K562 (cell line): ENCODE measurements around the gene PPM1N. TPM values are rescaled to one million over a fixed set of nuclear protein-coding genes. Genes with fewer than 3 reads are reported as not detected.
A peak's percentile ranks its signal among the peaks of the same experiment; 100 is the strongest.

Experiments
- CBFA2T2 ChIP-seq: fragments of 450-650 bp; conservative IDR thresholded peaks from 2 replicates; pipeline ENCODE4 v1.6.1; 2017; ENCODE audit warnings: mild to moderate bottlenecking
- CC2D1A ChIP-seq: fragments of 450-650 bp; IDR thresholded peaks from 2 replicates; pipeline ENCODE4 v1.6.1; 2017; ENCODE audit warnings: mild to moderate bottlenecking
- CREM ChIP-seq: IDR thresholded peaks from 2 replicates; pipeline ENCODE4 v1.6.1; 2014; ENCODE audit warnings: antibody characterized with exemption, low read depth
- FIP1L1 ChIP-seq: fragments of 200-400 bp; formaldehyde crosslinking; IDR thresholded peaks from 2 replicates; pipeline ENCODE4 v1.6.1; 2018; ENCODE audit warnings: mild to moderate bottlenecking, low read depth, low read length; ENCODE audit not compliant: poor library complexity, severe bottlenecking
- FOXA3 ChIP-seq, 2 experiments: fragments of 450-650 bp in 1 of 2; sonication (generic) in 1 of 2; formaldehyde crosslinking; IDR thresholded peaks in 1 of 2; conservative IDR thresholded peaks in 1 of 2; 2 replicates each; pipeline versions ENCODE4 v1.4.0 to v1.8.0; 2020 to 2022; ENCODE audit warnings: mild to moderate bottlenecking in 2 of 2, missing genetic modification reagents in 1 of 2
- GTF2A2 ChIP-seq: IDR thresholded peaks from 2 replicates; pipeline ENCODE4 v1.6.1; 2016; ENCODE audit warnings: mild to moderate bottlenecking, missing genetic modification characterization, missing compliant biosample characterization
- HNRNPLL ChIP-seq: fragments of 200-400 bp; formaldehyde crosslinking; IDR thresholded peaks from 2 replicates; pipeline ENCODE4 v1.6.1; 2017; ENCODE audit warnings: low read length, low read depth, mild to moderate bottlenecking; ENCODE audit not compliant: poor library complexity, severe bottlenecking
- JUND ChIP-seq, 2 experiments: IDR thresholded peaks; 2 replicates in 1 of 2; 3 replicates in 1 of 2; pipeline ENCODE4 v1.6.1; 2011; ENCODE audit warnings: borderline replicate concordance in 2 of 2, low read depth in 2 of 2, low read length in 2 of 2, improper control_type of control experiment in 1 of 2, missing biosample characterization in 1 of 2, missing genetic modification characterization in 1 of 2, missing genetic modification reagents in 1 of 2
- NR2C2 ChIP-seq, 2 experiments: fragments of 200-800 bp in 1 of 2; sonication (Bioruptor generic) in 1 of 2; sonication (generic) in 1 of 2; formaldehyde crosslinking in 1 of 2; IDR thresholded peaks; 2 replicates each; pipeline versions ENCODE4 v1.6.1 to v1.8.0; 2016 to 2022; ENCODE audit warnings: mild to moderate bottlenecking in 1 of 2, missing compliant biosample characterization in 1 of 2, missing genetic modification characterization in 1 of 2, missing genetic modification reagents in 1 of 2
- POLR2AphosphoS2 ChIP-seq: IDR thresholded peaks from 2 replicates; pipeline ENCODE4 v1.6.1; 2012; ENCODE audit warnings: low read length, improper control_type of control experiment
- POLR2G ChIP-seq: fragments of 200-400 bp; formaldehyde crosslinking; IDR thresholded peaks from 2 replicates; pipeline ENCODE4 v1.6.1; 2017; ENCODE audit warnings: low read depth, mild to moderate bottlenecking, antibody characterized with exemption, low read length, moderate library complexity
- RFX7 ChIP-seq: fragments of 250-450 bp; sonication (Bioruptor Pico); IDR thresholded peaks from 2 replicates; pipeline ENCODE4 v1.5.1; 2021; ENCODE audit warnings: mild to moderate bottlenecking
- TGIF2 ChIP-seq: sonication (generic); formaldehyde crosslinking; IDR thresholded peaks from 2 replicates; pipeline ENCODE4 v1.8.1; 2022; ENCODE audit warnings: mild to moderate bottlenecking, missing genetic modification reagents, moderate library complexity
- ZBTB7A ChIP-seq: IDR thresholded peaks from 2 replicates; pipeline ENCODE4 v1.6.1; 2011; ENCODE audit warnings: low read depth, mild to moderate bottlenecking, low read length, moderate library complexity, borderline replicate concordance; ENCODE audit not compliant: control insufficient read depth
- ZNF12 ChIP-seq: sonication (generic); formaldehyde crosslinking; IDR thresholded peaks from 2 replicates; pipeline ENCODE4 v1.4.0; 2020; ENCODE audit warnings: mild to moderate bottlenecking, missing genetic modification reagents
- polyA plus RNA-seq, 8 experiments: library from polyadenylated mRNA; depleted of rRNA in 4 of 8; stranded (reverse) in 5 of 8; unstranded in 3 of 8; fragments of >200 nt; fragmentation: Nextera tagmentation in 2 of 8; fragmentation: Illumina TruSeq in 1 of 8; extraction: Ambion mirVana in 2 of 8; extraction: Trizol in 1 of 8; gene quantifications; 2 replicates each; pipeline versions ENCODE4 v1.2.1 to v1.2.3, GENCODE V29; 2011 to 2014; ENCODE audit warnings: inconsistent platforms in 1 of 8, missing spikeins in 1 of 8
- total RNA-seq, 7 experiments: library from RNA; depleted of rRNA in 6 of 7; stranded (reverse); fragments of >200 nt in 6 of 7; fragmentation: Illumina TruSeq in 2 of 7; extraction: Trizol in 2 of 7; gene quantifications; 2 replicates each; pipeline versions ENCODE4 v1.2.1 to v1.2.3, GENCODE V29; 2011 to 2021; ENCODE audit warnings: low replicate concordance in 1 of 7
- TF ChIP-seq, protein P1 (sequence below): fragments of 250-450 bp; sonication (Bioruptor Pico); IDR thresholded peaks from 2 replicates; pipeline ENCODE4 v1.8.0; 2021; ENCODE audit warnings: mild to moderate bottlenecking, moderate library complexity
- TF ChIP-seq, protein P2 (sequence below): sonication (generic); formaldehyde crosslinking; IDR thresholded peaks from 2 replicates; pipeline ENCODE4 v1.9.0; 2022; ENCODE audit warnings: mild to moderate bottlenecking, missing genetic modification reagents
- TF ChIP-seq, protein P3 (sequence below): fragments of 450-650 bp; IDR thresholded peaks from 2 replicates; pipeline ENCODE4 v1.7.0; 2016; ENCODE audit warnings: borderline replicate concordance

PPM1N gene
- total and polyA plus RNA-seq, 9 of the 15 experiments (the other 6 are each of a cell fraction or from before 2014, with no cell fraction given), result 4.5 to 15.6 (median 8.7) TPM

GRCh38 chr19:45468159-45468651 lies 30.0 kb upstream of the PPM1N start (continued):
- no peak for TF ChIP-seq JUND (IDR thresholded peaks at IDR 0.05; ENCODE audit: borderline replicate concordance, low read depth, low read length)
- no peak for TF ChIP-seq JUND (tag; IDR thresholded peaks at IDR 0.05; ENCODE audit: borderline replicate concordance, low read depth, low read length)
- TF ChIP-seq TGIF2 (CRISPR knock-in tag), result no peak
- TF ChIP-seq RFX7 (CRISPR knock-in tag), result no peak
- no peak for TF ChIP-seq ZNF12
- TF ChIP-seq FIP1L1, result no peak
- TF ChIP-seq POLR2AphosphoS2, result no peak
- TF ChIP-seq NR2C2 (CRISPR knock-in tag; IDR thresholded peaks at IDR 0.05), result no peak
- TF ChIP-seq NR2C2 (tag; IDR thresholded peaks at IDR 0.05), result peak; percentile 3; the same call in 1 of the 2 replicates
- no peak for TF ChIP-seq FOXA3 (CRISPR knock-in tag; conservative IDR thresholded peaks at IDR 0.05 in 1 of 2, IDR thresholded peaks at IDR 0.05 in 1 of 2)
- TF ChIP-seq HNRNPLL, result no peak
- TF ChIP-seq, protein P1, sequence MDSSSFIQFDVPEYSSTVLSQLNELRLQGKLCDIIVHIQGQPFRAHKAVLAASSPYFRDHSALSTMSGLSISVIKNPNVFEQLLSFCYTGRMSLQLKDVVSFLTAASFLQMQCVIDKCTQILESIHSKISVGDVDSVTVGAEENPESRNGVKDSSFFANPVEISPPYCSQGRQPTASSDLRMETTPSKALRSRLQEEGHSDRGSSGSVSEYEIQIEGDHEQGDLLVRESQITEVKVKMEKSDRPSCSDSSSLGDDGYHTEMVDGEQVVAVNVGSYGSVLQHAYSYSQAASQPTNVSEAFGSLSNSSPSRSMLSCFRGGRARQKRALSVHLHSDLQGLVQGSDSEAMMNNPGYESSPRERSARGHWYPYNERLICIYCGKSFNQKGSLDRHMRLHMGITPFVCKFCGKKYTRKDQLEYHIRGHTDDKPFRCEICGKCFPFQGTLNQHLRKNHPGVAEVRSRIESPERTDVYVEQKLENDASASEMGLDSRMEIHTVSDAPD (CRISPR knock-in tag), result no peak
- TF ChIP-seq POLR2G, result peak; percentile 76
- TF ChIP-seq GTF2A2 (tag), result peak; percentile 75; the same call in 1 of the 2 replicates
- no peak for TF ChIP-seq CBFA2T2
- 0 out of 2 replicates have a peak, but pooled peaks have one; percentile 12 for TF ChIP-seq ZBTB7A
- no peak for TF ChIP-seq CC2D1A
- TF ChIP-seq, protein P2, sequence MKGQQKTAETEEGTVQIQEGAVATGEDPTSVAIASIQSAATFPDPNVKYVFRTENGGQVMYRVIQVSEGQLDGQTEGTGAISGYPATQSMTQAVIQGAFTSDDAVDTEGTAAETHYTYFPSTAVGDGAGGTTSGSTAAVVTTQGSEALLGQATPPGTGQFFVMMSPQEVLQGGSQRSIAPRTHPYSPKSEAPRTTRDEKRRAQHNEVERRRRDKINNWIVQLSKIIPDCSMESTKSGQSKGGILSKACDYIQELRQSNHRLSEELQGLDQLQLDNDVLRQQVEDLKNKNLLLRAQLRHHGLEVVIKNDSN (CRISPR knock-in tag), result no peak
- TF ChIP-seq CREM, result no peak
- TF ChIP-seq, protein P3, sequence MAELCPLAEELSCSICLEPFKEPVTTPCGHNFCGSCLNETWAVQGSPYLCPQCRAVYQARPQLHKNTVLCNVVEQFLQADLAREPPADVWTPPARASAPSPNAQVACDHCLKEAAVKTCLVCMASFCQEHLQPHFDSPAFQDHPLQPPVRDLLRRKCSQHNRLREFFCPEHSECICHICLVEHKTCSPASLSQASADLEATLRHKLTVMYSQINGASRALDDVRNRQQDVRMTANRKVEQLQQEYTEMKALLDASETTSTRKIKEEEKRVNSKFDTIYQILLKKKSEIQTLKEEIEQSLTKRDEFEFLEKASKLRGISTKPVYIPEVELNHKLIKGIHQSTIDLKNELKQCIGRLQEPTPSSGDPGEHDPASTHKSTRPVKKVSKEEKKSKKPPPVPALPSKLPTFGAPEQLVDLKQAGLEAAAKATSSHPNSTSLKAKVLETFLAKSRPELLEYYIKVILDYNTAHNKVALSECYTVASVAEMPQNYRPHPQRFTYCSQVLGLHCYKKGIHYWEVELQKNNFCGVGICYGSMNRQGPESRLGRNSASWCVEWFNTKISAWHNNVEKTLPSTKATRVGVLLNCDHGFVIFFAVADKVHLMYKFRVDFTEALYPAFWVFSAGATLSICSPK, result no peak
